PFSK-1 (cell line): ENCODE results near the gene ARHGAP18.

Experiments used
- FOXP2 ChIP-seq: optimal IDR thresholded peaks from 2 replicates; pipeline ENCODE3; 2011; ENCODE audit warnings: borderline replicate concordance, control low read depth, inconsistent platforms; ENCODE audit not compliant: insufficient read depth; ENCODE audit errors: extremely low read length, extremely low read depth
- POLR2AphosphoS5 ChIP-seq: IDR thresholded peaks from 2 replicates; pipeline ENCODE4 v1.6.1; 2012; ENCODE audit warnings: low read depth, mild to moderate bottlenecking, control low read depth, low read length, moderate library complexity
- SIN3A ChIP-seq: IDR thresholded peaks from 2 replicates; pipeline ENCODE4 v1.6.1; 2012; ENCODE audit warnings: mild to moderate bottlenecking, low read length, moderate library complexity, borderline replicate concordance; ENCODE audit not compliant: insufficient read depth
- TAF1 ChIP-seq: IDR thresholded peaks from 2 replicates; pipeline ENCODE4 v1.6.1; 2012; ENCODE audit warnings: low read length, control low read depth, borderline replicate concordance; ENCODE audit not compliant: insufficient read depth
- TF ChIP-seq, protein P1 (sequence below), 2 experiments: IDR thresholded peaks; 2 replicates each; pipeline versions ENCODE4 v1.6.1 to v1.8.0; 2011 to 2012; ENCODE audit warnings: low read depth in 2 of 2, low read length in 2 of 2, control low read depth in 1 of 2, inconsistent platforms in 1 of 2, mild to moderate bottlenecking in 1 of 2, moderate library complexity in 1 of 2; ENCODE audit not compliant: insufficient read depth in 1 of 2

The ARHGAP18 gene

DNA sequence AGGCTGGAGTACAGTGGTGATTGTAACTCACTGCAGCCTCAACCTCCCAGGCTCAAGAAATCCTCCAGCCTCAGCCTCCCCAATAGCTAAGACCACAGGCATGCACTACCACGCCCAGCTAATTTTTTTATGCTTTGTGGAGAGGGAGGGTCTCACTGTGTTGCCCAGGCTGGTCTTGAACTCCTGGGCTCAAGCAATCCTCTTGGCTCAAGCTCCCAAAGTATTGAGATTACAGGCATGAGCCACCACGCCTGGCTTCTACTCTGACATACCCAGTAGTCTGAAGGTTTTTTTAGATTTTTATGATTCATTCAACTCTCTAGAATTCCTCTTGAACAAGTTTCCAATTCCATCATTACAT is 1.3 kb upstream of the ARHGAP18 start:
- TF ChIP-seq POLR2AphosphoS5 (no peak), SIN3A (no peak), FOXP2 (no peak), TAF1 (no peak)
- TF ChIP-seq, protein P1, sequence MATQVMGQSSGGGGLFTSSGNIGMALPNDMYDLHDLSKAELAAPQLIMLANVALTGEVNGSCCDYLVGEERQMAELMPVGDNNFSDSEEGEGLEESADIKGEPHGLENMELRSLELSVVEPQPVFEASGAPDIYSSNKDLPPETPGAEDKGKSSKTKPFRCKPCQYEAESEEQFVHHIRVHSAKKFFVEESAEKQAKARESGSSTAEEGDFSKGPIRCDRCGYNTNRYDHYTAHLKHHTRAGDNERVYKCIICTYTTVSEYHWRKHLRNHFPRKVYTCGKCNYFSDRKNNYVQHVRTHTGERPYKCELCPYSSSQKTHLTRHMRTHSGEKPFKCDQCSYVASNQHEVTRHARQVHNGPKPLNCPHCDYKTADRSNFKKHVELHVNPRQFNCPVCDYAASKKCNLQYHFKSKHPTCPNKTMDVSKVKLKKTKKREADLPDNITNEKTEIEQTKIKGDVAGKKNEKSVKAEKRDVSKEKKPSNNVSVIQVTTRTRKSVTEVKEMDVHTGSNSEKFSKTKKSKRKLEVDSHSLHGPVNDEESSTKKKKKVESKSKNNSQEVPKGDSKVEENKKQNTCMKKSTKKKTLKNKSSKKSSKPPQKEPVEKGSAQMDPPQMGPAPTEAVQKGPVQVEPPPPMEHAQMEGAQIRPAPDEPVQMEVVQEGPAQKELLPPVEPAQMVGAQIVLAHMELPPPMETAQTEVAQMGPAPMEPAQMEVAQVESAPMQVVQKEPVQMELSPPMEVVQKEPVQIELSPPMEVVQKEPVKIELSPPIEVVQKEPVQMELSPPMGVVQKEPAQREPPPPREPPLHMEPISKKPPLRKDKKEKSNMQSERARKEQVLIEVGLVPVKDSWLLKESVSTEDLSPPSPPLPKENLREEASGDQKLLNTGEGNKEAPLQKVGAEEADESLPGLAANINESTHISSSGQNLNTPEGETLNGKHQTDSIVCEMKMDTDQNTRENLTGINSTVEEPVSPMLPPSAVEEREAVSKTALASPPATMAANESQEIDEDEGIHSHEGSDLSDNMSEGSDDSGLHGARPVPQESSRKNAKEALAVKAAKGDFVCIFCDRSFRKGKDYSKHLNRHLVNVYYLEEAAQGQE (IDR thresholded peaks at IDR 0.05; ENCODE audit: insufficient read depth in 1 of 2, low read depth in 2 of 2, low read length in 2 of 2) = no peak

DNA sequence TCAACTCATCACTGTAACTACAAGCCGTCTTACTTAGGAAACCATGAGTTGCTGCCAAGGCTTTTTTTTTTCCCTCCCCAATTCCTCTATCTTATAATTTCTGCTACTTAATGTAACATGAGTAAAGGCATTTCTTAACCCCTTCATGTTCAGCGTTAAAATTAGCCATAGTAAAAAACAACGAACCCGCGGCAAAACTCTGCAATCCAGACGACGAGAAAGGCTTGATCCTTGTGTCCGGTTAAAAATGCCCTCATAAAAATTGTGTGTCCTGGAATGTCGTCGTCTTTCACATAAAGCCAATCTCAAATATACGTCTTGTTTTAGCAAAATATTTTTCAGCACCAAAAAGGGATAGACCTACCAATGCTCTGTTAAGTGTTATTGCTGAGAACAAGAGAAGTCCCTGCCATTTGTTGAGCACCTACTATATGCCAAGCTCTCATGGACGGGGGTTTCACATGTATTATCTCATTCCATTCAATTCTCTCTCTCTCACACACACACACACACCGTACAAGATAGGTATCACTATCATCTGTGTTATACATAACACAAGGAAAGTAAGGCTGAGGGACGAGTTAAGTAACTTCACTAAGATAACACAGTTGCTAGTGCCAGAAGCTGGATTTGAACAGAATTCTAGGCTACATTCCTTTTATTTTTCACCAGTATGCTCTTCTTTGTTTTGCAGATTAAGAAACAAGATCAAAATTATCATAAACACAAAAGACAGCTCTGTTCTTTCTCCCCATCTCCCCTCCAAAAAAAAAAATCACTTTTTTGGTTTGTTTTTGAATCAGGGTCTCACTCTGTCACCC is 683 bp upstream of the ARHGAP18 start:
- TF ChIP-seq, protein P1 (IDR thresholded peaks at IDR 0.05; ENCODE audit: insufficient read depth in 1 of 2, low read depth in 2 of 2, low read length in 2 of 2) = no peak
- no peak for TF ChIP-seq SIN3A
- TF ChIP-seq POLR2AphosphoS5 = no peak
- TF ChIP-seq FOXP2 = no peak
- no peak for TF ChIP-seq TAF1

DNA sequence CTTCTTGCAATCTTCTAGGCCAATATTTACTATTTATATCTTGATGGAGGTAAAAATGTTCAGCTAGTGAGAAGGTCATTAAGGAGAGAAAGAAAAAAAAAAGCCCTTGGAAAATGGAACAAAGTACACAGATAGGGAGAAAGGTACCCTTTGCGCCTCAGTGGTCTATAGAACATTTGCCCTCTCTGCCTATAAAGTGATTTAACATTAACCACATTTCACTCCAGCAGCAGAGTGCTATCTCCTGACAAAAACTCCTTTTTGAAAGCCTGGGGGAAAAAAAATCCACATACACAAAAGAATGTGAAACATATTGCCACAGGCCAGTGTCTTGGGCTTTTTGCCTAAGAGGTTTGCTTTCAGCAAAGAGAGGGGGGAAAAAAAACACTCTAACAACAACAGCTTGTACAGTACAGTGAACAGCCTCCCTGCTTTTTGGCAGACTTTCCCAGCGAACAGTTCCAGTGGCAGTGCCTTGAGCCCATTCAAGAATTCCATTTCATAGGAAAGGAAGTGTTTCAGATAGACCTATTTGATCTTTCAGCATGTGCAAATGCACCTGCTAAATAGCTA is 695 bp downstream of the ARHGAP18 start:
- TF ChIP-seq SIN3A (no peak), POLR2AphosphoS5 (no peak), TAF1 (no peak), FOXP2 (no peak)
- TF ChIP-seq, protein P1 (IDR thresholded peaks at IDR 0.05; ENCODE audit: insufficient read depth in 1 of 2, low read depth in 2 of 2, low read length in 2 of 2) = no peak

DNA sequence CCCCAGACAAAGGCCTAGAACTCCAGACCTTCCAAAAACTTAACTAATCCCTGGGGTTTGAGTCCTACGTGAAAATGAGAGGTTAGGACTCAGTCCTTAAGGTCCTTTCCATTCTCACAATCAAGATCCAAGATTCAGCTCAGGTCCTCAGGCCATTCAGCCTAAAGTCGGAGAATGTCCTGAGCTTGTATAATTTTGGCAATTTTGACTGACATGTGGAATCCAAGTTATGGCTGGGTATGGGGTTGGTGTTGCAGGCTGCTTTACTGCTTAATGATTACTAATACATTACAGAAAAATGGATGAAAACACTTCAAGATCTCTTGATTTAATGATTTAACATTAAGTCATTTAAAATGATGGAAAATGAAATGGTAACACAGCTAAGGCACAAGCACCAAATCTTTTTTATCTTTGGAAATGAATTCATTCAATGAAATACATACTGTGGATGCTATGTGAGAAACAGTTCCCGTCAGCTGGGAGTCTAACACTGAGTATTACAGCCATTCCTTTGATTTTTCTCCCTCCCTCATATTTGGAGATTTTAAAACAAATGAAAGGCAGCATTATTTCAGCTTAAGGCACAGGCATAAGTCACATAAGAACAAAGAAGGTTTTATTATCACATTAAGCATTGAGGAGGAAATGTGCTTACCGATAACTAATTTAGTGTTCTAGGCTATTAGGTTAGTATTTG is 1.3 kb downstream of the ARHGAP18 start:
- no peak for TF ChIP-seq POLR2AphosphoS5

DNA sequence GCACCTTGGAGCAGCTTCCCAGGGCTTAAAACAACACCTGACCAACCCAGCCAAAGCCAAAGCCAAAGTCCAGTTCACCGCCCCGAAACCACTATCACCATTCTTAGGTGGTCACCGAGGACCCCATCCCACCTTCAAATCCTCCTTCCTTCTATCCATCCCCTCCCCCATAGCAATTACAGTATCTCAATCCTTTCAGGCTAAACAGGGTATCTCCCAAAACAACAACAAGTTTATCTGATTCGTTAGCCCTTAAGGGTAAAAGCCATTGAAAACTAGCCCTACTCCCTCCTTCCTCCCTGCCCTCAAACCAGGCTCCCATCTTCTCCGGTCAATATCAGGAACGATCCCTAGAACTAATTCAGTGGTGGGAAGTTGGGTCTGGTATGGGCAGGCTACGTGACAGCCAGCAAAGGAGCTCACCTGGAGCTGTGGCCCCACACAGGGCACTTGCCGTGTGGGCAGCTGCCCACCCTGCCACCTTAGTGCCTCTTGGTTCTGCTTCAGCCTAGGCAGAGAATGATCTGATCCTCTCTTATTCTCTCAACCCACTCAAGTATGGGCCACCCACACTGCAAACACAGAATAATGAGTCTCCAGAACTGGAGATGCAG is 2.0 kb downstream of the ARHGAP18 start:
- TF ChIP-seq FOXP2 = no peak
- TF ChIP-seq SIN3A = no peak
- no peak for TF ChIP-seq POLR2AphosphoS5
- no peak for TF ChIP-seq TAF1
- TF ChIP-seq, protein P1 (IDR thresholded peaks at IDR 0.05; ENCODE audit: insufficient read depth in 1 of 2, low read depth in 2 of 2, low read length in 2 of 2) = no peak
